A549 treated with CORT108297 at 1 μM for 4 hours (cell line): ENCODE measurements around the gene CTXN2. TPM values are rescaled to one million over a fixed set of nuclear protein-coding genes. Genes with fewer than 3 reads are reported as not detected.

Experiments used
- total RNA-seq: library from RNA; stranded (reverse); fragments of 200-300 nt; extraction: Qiagen RNA extraction; gene quantifications from 5 replicates; pipeline ENCODE4 v1.2.3, GENCODE V29; 2022

CTXN2 gene
- total RNA-seq: 0.02 to 0.05 TPM (median 0.03 TPM) in 4 of 5 replicates, not detected in the other

DNA sequence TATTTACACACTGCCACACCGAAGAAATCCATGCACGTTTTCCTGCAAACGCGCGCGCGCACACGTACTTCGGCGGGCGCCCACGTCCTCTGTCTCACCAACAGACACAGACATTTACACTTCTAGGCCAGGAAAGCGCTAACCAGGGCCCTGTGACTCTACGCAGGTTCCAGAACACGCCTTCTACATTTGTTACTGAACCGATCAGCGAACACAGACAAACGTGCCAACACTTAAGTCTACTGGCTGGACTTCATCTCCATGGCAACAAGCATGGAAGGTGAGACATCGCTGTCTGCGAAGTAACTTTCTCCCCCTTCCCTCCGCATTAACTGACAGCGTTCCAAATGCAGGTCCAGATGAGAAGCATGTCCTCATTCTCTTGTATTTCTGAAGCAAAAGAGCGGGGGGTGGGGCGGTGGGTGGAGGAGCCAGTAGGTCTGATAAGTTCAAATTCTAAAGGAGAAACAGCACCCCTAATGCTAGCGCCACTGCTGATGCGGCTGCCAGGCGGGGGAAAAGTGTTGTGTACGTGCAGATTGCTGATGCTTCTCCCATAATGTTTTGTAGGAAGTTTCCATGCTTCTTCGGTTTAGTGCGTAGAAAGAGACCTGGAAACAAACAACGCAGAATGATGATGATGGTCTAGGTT lies at the start of gene CTXN2:
Gene CTXN2, plus strand, starts transcription at position 92 of the 652 bp plus-strand sequence. CDS start 9,636 bp downstream, outside the sequence.

DNA sequence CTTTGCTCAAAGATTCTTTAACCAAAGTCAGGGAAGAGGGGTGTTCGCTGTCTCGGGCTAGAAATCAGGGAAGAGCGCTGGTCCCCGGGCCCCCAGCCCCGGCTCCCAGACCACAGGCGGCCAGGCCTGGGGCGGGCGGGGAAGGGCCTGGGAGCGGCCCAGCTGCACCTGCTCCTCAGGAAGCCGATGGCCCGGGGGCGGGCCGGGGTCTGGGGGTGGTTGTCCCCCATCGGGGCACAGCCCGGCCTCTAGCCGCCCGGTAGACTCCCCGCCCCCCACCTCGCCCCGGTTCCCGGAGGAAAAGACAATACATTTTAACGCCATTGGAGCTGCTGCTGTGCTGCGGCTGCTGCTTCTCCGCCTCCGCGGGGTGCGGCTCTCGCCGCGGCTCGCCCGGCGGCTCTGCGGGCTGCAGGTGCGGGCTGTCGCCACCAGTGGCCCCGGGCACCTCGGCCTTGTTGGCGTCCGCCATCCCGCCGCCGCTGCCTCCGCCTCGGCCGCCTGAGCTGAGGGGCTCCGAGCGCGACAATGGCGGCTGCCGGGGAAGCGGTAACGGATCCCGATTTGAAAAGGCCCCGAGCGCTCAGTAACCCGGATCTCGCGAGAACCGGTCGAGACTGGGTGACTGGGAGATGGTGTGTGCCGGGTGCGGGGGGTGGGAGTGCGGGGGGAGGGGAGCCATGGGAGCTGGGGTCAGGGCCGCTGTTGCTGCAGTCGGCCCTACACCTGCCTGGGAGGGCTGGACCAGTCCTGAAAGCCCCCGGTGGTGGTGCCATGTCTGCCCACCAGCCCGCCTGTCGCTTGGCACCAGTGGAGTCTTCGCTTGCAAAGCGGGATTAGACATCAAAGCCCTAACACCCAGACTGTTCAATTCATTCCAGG lies 13.5 kb upstream of the CTXN2 start, which contains the start of gene MYEF2:
Gene MYEF2, minus strand, starts transcription at position 530 of the 882 bp plus-strand sequence. Its CDS starts 58 bp downstream, at position 472.

DNA sequence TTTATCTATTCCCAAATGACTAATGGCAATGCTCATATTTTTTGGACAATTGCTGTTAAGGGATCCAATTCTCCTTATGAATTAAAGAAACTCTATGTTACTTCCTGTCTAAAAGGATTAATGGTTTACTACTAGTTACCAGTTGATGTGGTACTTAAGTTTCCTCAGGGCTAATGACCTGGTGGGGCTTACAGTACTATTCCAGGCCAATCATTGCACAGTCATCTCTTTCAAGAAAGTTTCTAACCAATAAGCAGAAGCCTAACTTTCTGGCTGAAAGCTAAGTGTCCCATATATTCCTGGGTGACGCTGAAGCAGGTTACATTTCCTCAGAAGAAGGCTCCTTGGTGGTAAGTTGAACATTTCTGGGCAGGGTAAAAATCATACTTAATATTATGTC lies 14.5 kb downstream of the CTXN2 start, which contains the start of gene SLC12A1:
Gene SLC12A1, plus strand, starts transcription at position 322 of the 400 bp plus-strand sequence. CDS start 1,418 bp downstream, outside the sequence.

Other genes with a start within 250 kb of the CTXN2 start
- gene SLC24A5, start 70.7 kb upstream of the CTXN2 start, total RNA-seq: not detected in 5 replicates
- 13.7 to 19.9 TPM (median 15.9 TPM) in 5 replicates for gene MYEF2, start 13.4 kb upstream of the CTXN2 start, total RNA-seq
- gene SLC12A1, start 14.6 kb downstream of the CTXN2 start, total RNA-seq: not detected in 5 replicates
- 106 to 112 TPM (median 109 TPM) in 5 replicates for gene DUT, start 139.8 kb downstream of the CTXN2 start, total RNA-seq